GM19099 (cell line): ENCODE measurements around the gene NOP10.

Experiments used
- POLR2A ChIP-seq: IDR thresholded peaks from 3 replicates; pipeline ENCODE4 v1.6.1; 2011; ENCODE audit warnings: low read depth; ENCODE audit not compliant: insufficient read length; ENCODE audit errors: extremely low read depth

NOP10 gene

GRCh38 chr15:34297059-34297458 lies 45.9 kb downstream of the NOP10 start:
- no peak for TF ChIP-seq POLR2A

DNA sequence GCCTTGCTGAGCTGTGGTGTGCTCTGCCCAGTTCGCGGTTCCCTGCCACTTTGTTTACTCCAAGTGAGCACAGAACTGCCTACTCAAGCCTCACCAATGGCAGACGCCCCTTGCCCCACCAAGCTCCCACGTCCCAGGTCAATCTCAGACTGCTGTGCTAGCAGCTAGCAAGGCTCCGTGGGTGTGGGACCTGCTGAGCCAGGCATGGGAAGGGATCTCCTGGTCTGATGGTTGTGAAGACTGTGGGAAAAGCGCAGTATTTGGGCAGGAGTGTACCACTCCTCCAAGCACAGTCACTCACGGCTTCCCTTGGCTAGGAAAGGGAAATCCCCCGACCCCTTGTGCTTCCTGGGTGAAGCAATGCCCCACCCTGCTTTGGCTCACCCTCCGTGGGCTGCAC lies 50.3 kb downstream of the NOP10 start:
- TF ChIP-seq POLR2A = no peak
